Adrenal gland (tissue), 12 donors: ENCODE data around the gene SOX1. TPM values are rescaled to one million over a fixed set of nuclear protein-coding genes. Genes with fewer than 3 reads are reported as not detected.

Source experiments
- DNase-seq, 7 donors: peaks; one replicate each; pipeline ENCODE4 v3.0.0-alpha.2; 2019 to 2020
- H3K27ac ChIP-seq, 5 donors: fragments of 200-600 bp; sonication (generic) in 4 of 5; 1 replicate in 3 of 5; 2 replicates in 2 of 5; pipeline versions ENCODE4 v1.5.1 to v1.8.0; 2016 to 2020; ENCODE audit warnings: mild to moderate bottlenecking in 1 of 5
- H3K27me3 ChIP-seq: fragments of 200-600 bp; 2 replicates; pipeline ENCODE4 v1.8.0; 2021
- H3K36me3 ChIP-seq, 2 donors: fragments of 200-600 bp; replicated peaks in 1 of 2; 1 replicate in 1 of 2; 2 replicates in 1 of 2; pipeline versions ENCODE4 v1.5.1 to v1.8.0; 2018 to 2022
- H3K4me1 ChIP-seq, 2 donors: fragments of 200-600 bp; replicated peaks in 1 of 2; 1 replicate in 1 of 2; 2 replicates in 1 of 2; pipeline versions ENCODE4 v1.5.1 to v1.8.0; 2018 to 2021
- H3K4me3 ChIP-seq, 4 donors: fragments of 200-600 bp; sonication (generic) in 3 of 4; one replicate each; pipeline ENCODE4 v1.5.1; 2016 to 2018
- H3K9me3 ChIP-seq, 3 donors: fragments of 200-600 bp; sonication (generic) in 1 of 3; replicated peaks in 1 of 3; 1 replicate in 2 of 3; 2 replicates in 1 of 3; pipeline versions ENCODE4 v1.5.1 to v1.8.0; 2016 to 2021
- CTCF ChIP-seq, 6 experiments: fragments of 450-650 bp in 4 of 6; fragments of 200-600 bp in 2 of 6; sonication (generic) in 1 of 6; IDR thresholded peaks; 1 replicate in 5 of 6; 2 replicates in 1 of 6; pipeline versions ENCODE4 v1.5.1 to v1.8.0; 2016 to 2021; ENCODE audit warnings: antibody characterized with exemption in 6 of 6, mild to moderate bottlenecking in 2 of 6, moderate library complexity in 1 of 6
- POLR2A ChIP-seq, 2 donors: fragments of 450-650 bp; IDR thresholded peaks; one replicate each; pipeline ENCODE4 v1.6.1; 2017; ENCODE audit warnings: antibody characterized with exemption in 2 of 2, mild to moderate bottlenecking in 2 of 2, moderate library complexity in 1 of 2
- WGBS, 4 donors: extraction: QIAGEN DNeasy Blood & Tissue Kit in 2 of 4; methylation state at CpG; one replicate each; pipeline versions ENCODE4 v1.1.5 to v1.1.7; 2013 to 2017; 5-methylcytosine and 5-hydroxymethylcytosine counted together
- intact Hi-C, 2 donors: fragments of 100-400 bp; cut with DNase I; formaldehyde crosslinking; loops; one replicate each; pipeline versions ENCODE4 v1.14.1 to v1.15.0; 2022 to 2023
- polyA plus RNA-seq, 3 donors: library from polyadenylated mRNA; stranded (reverse); fragments of 200-250 nt in 2 of 3; fragments of 350-450 nt in 1 of 3; fragmentation: Illumina TruSeq in 1 of 3; extraction: RNeasy Lipid Tissue Mini Kit (QIAGEN cat#74804) in 1 of 3; gene quantifications; one replicate each; pipeline ENCODE4 v1.2.3, GENCODE V29; 2013 to 2014
- total RNA-seq, 9 donors: library from RNA; depleted of rRNA in 4 of 9; stranded (reverse); fragments of >200 nt in 4 of 9; fragments of 120-200 nt in 1 of 9; fragmentation: NEBNext Ultra II Directional in 1 of 9; extraction: Animal tissue kit (Norgen Biotek cat#: 25700) in 1 of 9; gene quantifications; one replicate each; pipeline versions ENCODE4 v1.1.0 to v1.2.4, GENCODE V29; 2013 to 2023
- donor health status: healthy with polysubstance abuse.
- donor health status: Bipolar disorder and iron deficiency.
- donor health status: DM: yes; HTN: yes; CAD: no.
- donor health status: DM: no; HTN: no; CAD: no.
- donor health status: DM: no; HTN: no; CAD: no.
- donor health status: DM: yes; HTN: yes; CAD: no.

The SOX1 gene
- total and polyA plus RNA-seq, 12 donors = not detected

GRCh38 chr13:112078879-112079531 is 12.1 kb downstream of the SOX1 start:
- intact Hi-C loops = no loop called here
- DNase-seq = peak in 1 of 7 donors; percentile 20
- no peaks in the 10 kb centered on the region for H3K4me1 ChIP-seq
- no peak overlapping the region for H3K4me3 ChIP-seq
- no peak overlapping the region for H3K27ac ChIP-seq
- peaks cover 40% of the 10 kb centered on the region for H3K27me3 ChIP-seq
- WGBS, 4 donors = 21 to 62% (median 50%) methylated on average over 4 of the region's 4 CpGs
- no peak for TF ChIP-seq POLR2A (IDR thresholded peaks at IDR 0.05)
- no peak for TF ChIP-seq CTCF (IDR thresholded peaks at IDR 0.05)
- H3K36me3 ChIP-seq = no peaks in the 10 kb centered on the region
- no peaks in the 10 kb centered on the region for H3K9me3 ChIP-seq

GRCh38 chr13:112079696-112080095 is 12.7 kb downstream of the SOX1 start:
- peaks cover 0 to 2% (median 0%) of the 10 kb centered on the region in 3 donors for H3K9me3 ChIP-seq
- intact Hi-C loops = no loop called here
- H3K36me3 ChIP-seq = no peaks in the 10 kb centered on the region
- no peak for TF ChIP-seq POLR2A (IDR thresholded peaks at IDR 0.05)
- TF ChIP-seq CTCF (IDR thresholded peaks at IDR 0.05) = no peak
- WGBS, 4 donors = 58 to 74% (median 64%) methylated on average over 5 to 6 of the region's 6 CpGs
- no peaks in the 10 kb centered on the region for H3K4me1 ChIP-seq
- no peak overlapping the region for H3K4me3 ChIP-seq
- no peak overlapping the region for H3K27ac ChIP-seq
- DNase-seq = peak in 1 of 7 donors; percentile 24
- peaks cover 33% of the 10 kb centered on the region for H3K27me3 ChIP-seq

- no peak for DNase-seq
- Histone ChIP-seq H3K4me1 (no peaks in the 10 kb centered on the region), H3K36me3 (no peaks in the 10 kb centered on the region), H3K27me3 (peaks cover 13% of the 10 kb centered on the region), H3K27ac (no peak overlapping the region), H3K4me3 (no peak overlapping the region), H3K9me3 (peaks cover 0 to 5% (median 0%) of the 10 kb centered on the region in 3 donors)
- WGBS, 4 donors = 89 to 100% (median 92%) methylated on average over 1 of the region's 1 CpG
- intact Hi-C loops = no loop called here
- TF ChIP-seq POLR2A (IDR thresholded peaks at IDR 0.05) (no peak), CTCF (IDR thresholded peaks at IDR 0.05) (no peak)
These were observed 17.0 kb downstream of the SOX1 start for GRCh38 chr13:112083971-112084370.

- no peaks in the 10 kb centered on the region for H3K36me3 ChIP-seq
- H3K27ac ChIP-seq = no peak overlapping the region
- intact Hi-C loops = no loop called here
- H3K4me3 ChIP-seq = no peak overlapping the region
- TF ChIP-seq POLR2A (IDR thresholded peaks at IDR 0.05) = no peak
- no peak for TF ChIP-seq CTCF (IDR thresholded peaks at IDR 0.05)
- H3K4me1 ChIP-seq = no peaks in the 10 kb centered on the region
- H3K27me3 ChIP-seq = peaks cover 7% of the 10 kb centered on the region
- DNase-seq = no peak
- H3K9me3 ChIP-seq = no peaks in the 10 kb centered on the region
- 52 to 60% (median 53%) methylated on average over 4 of the region's 4 CpGs for WGBS, 4 donors
These were observed 25.5 kb downstream of the SOX1 start for GRCh38 chr13:112092453-112092852.
